DMS53 treated with DMSO at 0.1 percent for 48 hours (cell line): ENCODE measurements around the gene HOXB9.

Experiments used
- DNase-seq: peaks from one replicate; lab custom pipeline; 2025; ENCODE audit not compliant: unreplicated experiment; lab: John Stamatoyannopoulos, UW

The HOXB9 gene

GRCh38 chr17:48588528-48588927 is 37.6 kb downstream of the HOXB9 start:
- no peak for DNase-seq

GRCh38 chr17:48588074-48588415 is 38.1 kb downstream of the HOXB9 start:
- DNase-seq, result no peak

- no peak for DNase-seq
Measured at GRCh38 chr17:48587276-48588073, 38.7 kb downstream of the HOXB9 start.

- DNase-seq, result no peak
Measured at GRCh38 chr17:48586355-48587258, 39.6 kb downstream of the HOXB9 start.

GRCh38 chr17:48584223-48584741 is 41.9 kb downstream of the HOXB9 start:
- DNase-seq, result no peak

- no peak for DNase-seq
Measured at GRCh38 chr17:48583708-48584222, 42.4 kb downstream of the HOXB9 start.

- no peak for DNase-seq
Measured at GRCh38 chr17:48582750-48583069, 43.4 kb downstream of the HOXB9 start.

GRCh38 chr17:48579760-48580554 is 46.2 kb downstream of the HOXB9 start:
- no peak for DNase-seq

GRCh38 chr17:48579471-48579759 is 46.7 kb downstream of the HOXB9 start:
- DNase-seq, result no peak

- DNase-seq, result no peak
Measured at GRCh38 chr17:48578616-48579470, 47.3 kb downstream of the HOXB9 start.

GRCh38 chr17:48577946-48578615 is 48.1 kb downstream of the HOXB9 start, which contains the start of gene HOXB4:
TSS of gene HOXB4 (minus strand) at chr17:48578350. CDS start at chr17:48578319, 31 bp downstream.
- no peak for DNase-seq

GRCh38 chr17:48577330-48577945 is 48.7 kb downstream of the HOXB9 start:
- DNase-seq, result no peak

- no peak for DNase-seq
Measured at GRCh38 chr17:48576479-48577309, 49.5 kb downstream of the HOXB9 start.

GRCh38 chr17:48575673-48576478 is 50.3 kb downstream of the HOXB9 start:
- no peak for DNase-seq

GRCh38 chr17:48575066-48575582 is 51.0 kb downstream of the HOXB9 start:
- DNase-seq, result no peak

GRCh38 chr17:48574505-48575065 is 51.6 kb downstream of the HOXB9 start:
- DNase-seq, result no peak

GRCh38 chr17:48571826-48572417 is 54.2 kb downstream of the HOXB9 start:
- no peak for DNase-seq
